Measurements from ENCODE around the gene LNX1.

- no peak for TF ChIP-seq CTCF (IDR thresholded peaks at IDR 0.05)
- no peak for TF ChIP-seq POLR2A (IDR thresholded peaks at IDR 0.05)
- no peak for TF ChIP-seq POLR2AphosphoS5 (IDR thresholded peaks at IDR 0.05)
- no peak for TF ChIP-seq EP300 (IDR thresholded peaks at IDR 0.05)
Measured at GRCh38 chr4:53562409-53562808, 28.9 kb downstream of the LNX1 start.

All from suprapubic skin (tissue), 4 donors.